DMS153 treated with DMSO at 0.1 percent for 48 hours (cell line): ENCODE measurements around the gene SEMA3C.

Experiments used
- DNase-seq: peaks from one replicate; lab custom pipeline; 2025; ENCODE audit not compliant: unreplicated experiment; lab: John Stamatoyannopoulos, UW

Gene SEMA3C

DNA sequence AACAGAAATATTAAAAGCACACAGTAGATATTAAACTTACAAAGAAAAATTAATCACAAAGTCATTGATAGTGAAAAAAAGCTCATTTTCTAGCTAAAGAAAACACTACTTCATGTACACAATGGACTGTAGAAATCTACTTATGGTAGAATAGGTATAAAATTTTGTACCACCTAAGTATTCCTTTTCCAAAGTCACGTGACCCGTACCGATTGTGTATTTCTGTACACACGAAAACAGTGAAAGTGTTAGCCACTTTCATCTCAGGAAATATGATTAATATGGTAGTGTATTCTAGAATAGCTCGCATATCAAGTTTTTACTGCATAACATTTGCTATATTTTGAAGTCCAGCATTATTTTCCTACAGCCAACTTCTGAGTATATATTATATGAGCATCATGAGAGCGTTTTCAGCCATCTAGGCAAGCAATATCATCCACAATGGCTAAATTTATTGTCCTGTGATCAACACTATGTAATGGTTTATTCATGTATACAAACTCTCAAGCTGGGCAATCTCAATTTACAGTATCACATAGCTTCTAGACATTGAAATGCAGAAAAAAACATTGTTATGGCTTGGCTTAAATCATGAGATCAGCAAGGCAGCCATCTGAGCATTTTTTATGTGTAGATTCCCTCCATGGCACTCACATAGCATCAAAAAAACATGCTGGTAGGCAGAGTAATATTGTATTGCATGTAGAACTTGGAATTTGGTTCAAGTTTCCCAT, 165.7 kb downstream of the SEMA3C start:
- no peak for DNase-seq

DNA sequence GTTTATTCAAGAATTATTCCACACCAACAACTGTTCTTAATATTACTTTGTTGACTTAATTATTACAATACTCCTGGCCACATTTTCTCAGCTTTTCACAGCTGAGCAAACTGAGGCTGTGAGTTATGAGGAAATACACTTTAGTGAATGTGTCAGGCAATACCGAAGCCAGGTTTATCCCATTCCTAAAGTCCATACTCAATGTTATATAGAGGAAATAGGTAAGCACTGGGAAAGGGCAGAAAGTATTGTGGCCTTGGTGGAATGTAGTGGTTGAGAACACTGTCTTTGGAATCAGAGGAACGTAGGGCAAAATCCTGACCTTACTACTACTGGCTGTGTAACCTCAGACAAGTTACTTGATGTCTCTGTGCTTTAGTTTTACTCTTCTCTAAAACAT, 169.6 kb downstream of the SEMA3C start:
- DNase-seq = no peak

DNA sequence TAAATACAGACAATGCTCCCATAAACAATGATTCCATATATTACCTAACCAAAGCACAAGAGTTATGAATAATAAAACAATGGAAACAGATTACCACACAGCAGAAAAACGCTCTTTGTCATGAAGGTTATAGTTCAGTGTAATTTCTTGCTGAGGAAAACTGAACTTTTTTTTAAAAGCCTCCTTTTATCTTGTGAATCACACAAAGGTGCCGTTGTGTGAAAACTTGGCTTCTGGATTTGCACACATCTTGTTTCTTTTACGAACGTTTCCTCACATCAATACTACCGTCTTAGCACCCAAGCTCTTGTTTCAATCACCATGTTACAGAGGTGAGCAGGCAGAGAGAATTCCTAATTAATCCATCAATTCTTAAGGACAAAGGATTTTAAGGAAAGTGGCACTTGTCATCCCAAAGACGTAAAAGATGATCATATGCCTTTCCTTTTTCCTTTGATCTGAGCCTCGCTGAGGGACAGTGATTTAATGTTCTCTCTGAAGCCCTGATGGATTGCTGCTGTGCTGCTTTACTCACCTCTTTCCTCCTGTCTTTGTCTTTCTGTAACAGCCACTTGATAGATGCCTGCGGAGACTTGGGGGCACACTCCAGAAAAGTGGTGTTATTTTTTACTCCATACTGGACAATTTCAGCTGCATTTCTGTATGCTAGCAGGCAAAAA, 170.3 kb downstream of the SEMA3C start:
- DNase-seq = no peak

DNA sequence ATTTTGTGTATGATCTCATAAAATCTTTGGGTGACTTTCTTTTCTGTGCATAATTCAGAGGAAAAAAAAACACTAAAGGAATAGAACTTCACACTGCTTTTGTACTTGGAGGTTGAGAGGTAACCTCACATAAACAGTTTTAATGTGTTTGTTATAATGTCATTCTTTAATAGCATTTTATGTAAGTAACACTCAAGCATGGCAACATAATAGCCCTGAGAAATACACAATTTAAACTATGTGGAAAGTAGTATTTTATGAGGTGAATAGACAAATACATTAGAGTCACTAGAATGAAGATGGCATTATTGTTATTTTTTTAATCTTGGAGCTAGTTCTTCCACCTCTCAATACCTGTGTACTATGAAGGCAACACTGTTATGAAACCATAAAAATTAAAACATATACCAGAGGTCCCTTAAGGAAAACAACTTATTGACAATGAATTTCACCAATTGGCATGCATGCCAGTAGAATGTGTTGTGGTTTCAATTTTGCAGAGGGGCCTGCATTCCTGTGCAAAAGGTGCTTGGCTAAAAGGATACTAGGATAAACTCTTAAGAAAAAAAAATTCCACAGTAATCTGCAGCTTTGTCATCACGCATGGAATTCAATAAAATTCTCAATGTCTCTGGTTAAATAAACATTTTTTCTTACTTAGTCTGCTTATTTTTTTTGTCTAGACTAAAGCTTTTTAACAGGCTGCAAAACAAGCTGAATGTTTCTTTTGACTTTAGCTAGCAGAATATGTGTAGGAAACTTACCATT, 177.9 kb downstream of the SEMA3C start:
- DNase-seq = no peak

DNA sequence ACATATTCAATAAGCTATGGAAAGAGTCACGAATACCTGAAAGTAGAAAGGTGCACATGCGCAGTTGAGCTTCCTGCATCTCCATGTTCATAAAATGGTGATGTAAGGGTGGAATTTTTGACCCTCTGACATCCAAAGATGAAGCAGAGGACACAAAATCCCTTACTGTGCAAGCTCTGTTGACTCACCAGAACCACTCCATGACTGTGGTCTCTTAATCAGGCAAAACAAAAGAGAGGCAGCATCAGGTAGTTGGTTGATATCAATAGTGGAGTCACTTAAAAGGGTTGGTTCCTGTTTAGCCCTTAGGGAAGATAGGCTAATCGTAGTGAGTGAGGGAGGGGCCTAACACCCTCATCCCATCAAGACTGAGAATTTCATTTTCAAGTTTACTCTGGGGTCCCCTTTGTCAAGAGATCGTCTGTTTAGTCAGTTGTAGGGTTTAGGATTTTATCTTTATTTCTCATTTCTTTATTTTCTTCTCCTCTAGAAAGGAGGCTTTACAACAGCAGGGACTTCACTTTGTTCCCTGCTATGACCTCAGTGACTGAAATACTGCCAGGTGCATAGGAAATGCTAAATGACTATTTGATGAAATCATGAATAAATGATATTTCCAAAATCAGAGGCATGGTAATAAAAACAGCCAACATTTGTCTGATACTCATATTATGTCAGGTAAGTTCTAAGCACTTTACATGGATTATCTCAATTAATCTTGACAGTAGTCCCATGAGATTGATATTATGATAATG, 182.3 kb downstream of the SEMA3C start:
- DNase-seq = no peak

DNA sequence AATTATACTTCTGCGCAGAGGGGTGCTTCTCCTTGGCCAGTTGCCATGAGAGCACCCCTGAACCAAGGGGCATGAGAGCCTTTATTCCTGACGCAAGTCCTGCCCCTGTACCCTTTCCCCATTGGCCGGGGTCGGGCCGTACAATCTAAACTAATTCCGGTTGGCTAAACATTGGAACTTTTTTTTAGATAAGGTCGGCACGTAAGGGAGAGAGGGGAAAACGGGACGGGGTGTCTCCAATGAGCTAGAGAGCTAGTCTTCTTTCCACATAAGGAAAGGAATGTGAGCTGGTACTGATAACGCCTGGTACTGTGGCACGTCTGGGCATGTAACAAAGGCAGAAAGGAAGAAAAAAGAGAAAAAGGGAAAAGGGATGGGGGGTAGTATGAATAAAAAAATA, 183.5 kb downstream of the SEMA3C start:
- DNase-seq = no peak

DNA sequence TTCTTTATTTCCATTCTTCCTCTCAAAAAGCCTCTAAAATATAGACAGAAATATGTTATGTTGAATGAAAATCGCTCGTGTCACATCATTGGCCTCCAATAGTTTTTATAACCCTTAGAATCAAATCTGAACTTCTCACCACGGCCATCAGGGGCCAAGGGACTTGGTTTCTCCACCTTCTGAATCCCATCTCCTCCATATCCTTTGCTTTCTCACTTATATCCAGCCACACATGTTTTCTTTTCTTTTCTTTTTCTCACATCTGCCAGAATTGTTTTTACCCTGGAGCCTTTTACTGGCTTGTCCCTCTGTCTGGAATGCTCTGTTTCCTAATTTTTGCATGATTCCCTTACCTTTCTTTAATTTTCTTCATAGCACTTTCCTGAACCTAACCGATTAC, 184.8 kb downstream of the SEMA3C start:
- no peak for DNase-seq

DNA sequence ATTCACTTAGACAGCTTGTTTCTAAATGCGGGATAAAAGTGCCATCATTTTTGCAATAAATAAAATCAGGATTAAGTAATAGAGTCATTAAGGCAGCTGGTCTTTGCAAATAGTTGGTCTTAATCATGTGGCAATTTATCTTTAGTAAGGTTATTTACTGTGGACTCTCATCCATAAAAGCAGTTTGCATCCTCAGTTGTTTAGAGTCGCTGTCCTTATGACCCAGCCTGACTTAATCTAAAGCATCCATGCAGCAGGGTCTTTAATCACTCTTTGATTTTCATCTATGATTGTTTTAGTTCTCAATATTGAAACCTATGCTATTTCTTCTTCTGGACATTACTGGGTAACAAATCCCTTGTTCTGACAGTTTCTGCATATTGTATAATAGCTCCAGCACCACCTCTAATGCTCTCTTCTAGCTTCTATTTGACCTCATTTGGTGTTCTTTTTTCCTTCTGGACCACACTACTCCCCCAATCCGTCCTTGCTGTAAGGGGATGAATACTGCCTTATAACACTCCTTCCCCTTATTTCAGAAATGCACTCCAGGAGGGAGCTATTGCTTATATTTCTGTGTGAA, 185.4 kb downstream of the SEMA3C start:
- no peak for DNase-seq

DNA sequence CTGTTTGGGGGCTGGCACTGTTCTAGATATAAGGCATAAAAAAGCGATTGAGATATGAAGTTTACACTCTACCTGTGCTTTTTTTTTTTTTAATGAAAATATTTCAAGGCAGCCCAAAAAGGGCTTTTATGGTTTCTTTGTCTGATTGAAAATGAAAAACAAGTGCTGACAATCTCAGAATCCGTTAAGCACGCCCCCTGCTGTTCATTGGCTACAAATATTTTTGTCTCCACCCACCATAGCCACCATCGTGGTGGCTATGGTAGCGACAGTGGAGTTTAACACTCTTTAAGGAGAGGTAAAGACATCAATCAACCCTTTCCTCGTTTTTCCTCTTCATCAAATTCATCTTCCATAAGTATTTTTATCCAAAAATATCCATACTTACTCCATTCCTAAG, 186.2 kb downstream of the SEMA3C start:
- DNase-seq = no peak

DNA sequence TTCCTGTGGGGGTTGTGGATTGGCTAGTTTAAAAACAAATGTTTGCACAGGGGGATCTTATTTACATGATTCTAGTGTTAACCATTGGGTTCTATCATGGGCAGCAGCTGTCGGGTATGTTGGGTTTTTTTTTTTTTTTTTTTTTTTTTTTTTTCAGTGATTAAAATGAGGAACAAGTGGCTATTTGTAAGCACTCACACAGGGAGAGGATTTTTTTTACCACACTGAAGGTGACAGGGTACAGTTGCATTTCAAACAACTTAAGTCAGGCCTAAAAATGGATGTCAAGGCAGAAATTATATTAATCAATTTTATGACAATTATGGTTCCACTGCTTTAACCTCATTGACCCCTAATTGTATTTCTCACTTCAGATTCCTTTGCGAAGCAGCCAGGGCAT, 187.6 kb downstream of the SEMA3C start:
- no peak for DNase-seq

DNA sequence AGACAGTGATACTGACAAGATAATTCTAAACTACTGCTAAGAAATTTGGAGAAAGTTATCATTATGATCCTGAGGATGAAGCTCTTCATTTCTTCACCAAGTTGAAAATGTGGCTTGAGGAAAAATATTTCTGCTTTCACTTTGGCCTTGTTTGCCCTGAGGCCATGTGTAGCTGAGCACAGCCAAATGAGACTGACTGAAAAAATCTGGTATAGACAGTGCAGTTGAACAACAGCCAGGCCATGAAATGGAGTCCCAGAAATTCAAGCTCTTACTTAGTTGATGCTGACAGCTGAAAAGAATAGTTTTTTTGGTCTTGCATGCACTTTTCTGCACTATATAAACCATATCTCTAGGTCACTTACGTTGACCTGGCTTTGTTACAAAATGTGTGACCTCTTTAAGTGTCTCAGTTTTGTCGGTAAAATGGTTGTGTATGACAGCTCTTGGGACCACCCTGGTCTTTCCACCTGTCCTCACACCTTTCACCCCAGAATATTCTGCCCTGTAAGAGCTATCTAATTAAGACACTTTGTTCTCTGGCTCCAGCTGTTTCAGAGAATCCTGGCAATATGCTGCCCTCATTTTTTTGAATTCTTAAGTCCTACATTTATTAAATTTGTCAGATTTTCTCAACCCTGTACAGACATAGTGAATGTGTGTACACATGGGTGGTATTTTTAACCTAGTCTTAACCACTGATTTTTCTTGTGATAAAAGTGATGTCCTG, 189.1 kb downstream of the SEMA3C start:
- DNase-seq = no peak

DNA sequence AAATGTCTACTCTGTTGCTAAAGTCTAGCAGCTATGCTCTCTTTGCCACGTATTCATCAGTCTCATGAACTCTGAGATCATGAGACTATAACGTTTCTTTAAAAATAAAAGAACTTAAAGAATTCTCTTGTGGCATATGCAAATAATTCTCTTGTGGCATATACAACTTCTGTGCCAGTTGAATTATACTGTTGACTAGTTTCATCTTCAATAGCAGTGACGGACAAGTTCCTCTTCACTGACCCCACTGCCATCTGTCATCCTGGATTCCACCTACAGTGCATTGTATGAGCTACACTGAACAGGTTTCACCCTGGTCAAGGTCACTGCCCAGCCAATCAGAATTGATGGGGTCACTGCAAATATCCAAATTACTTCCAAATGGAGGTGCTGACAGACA, 192.2 kb downstream of the SEMA3C start:
- no peak for DNase-seq

DNA sequence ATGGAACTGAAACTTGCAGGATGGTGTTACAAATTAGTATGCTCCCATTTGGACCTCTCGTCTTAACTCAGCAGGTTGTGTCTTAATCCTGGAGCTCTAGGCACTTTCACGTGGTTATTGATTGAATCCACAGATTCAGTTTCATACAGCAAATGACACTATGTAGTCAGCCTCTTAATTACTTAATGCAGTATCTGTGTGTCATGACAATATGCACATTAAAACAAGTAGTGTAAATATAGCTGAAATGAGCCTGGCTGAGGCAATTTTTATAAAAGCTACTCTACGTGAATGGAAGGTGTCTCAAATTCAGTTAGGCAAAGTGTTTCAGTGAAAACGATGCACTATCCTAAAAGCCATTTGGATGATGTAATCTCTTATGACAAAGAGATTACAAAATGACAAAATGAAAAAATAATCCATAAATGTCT, 193.7 kb downstream of the SEMA3C start:
- no peak for DNase-seq

DNA sequence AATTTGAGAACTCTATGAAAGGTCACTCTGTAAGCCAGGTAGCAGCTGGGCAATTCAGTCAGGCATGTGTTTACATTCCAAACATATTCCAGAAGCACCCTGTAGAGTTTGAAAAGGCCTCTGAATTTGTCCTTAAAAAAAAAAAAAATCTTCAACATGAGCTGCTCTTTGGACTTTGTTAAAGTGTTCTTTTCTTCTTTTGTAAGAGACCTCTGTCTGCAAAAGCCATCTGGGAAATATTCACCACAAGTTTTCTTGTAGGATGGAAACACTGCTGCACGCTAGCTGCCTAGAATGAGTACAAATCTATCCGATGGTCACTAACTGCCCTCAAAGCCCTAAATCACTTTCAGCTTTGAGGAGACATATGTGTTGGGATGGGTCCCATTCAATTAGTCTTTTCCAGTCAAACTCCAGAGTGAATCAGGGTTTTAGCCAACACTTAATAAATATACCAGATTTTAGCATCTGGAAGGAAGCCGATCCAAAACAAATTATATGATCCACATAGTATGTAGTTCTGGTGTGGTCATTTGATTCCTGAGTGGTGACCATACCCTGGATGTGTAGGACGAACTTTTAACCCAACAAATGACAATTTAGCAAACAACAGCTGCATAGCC, 194.5 kb downstream of the SEMA3C start:
- no peak for DNase-seq

DNA sequence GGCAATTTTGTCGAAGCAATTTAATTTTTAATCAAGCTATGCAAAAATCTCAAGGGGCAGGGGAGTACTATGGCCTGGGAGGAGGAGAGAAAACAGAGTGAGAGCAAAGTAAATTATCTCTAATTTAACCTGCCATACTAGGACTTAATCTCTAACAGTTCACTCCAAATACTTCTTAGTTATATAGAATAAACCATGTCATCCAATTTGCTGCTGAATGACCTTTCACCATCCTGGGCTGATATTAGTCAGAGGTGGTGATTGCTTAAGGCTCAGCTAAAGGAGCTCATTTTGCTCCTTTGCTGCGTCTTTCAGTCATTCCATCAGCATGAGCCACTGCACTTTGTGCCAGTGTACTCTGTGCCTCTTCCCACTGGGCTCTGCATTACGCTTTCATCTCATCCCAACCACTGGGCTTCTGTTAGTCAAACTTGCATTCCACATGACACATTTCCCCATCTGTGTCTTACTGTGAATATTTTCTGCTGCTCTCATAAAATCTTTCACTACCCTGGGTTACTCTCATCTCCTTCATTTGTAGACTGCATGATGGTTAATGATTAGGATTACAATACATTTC, 196.1 kb downstream of the SEMA3C start:
- no peak for DNase-seq

DNA sequence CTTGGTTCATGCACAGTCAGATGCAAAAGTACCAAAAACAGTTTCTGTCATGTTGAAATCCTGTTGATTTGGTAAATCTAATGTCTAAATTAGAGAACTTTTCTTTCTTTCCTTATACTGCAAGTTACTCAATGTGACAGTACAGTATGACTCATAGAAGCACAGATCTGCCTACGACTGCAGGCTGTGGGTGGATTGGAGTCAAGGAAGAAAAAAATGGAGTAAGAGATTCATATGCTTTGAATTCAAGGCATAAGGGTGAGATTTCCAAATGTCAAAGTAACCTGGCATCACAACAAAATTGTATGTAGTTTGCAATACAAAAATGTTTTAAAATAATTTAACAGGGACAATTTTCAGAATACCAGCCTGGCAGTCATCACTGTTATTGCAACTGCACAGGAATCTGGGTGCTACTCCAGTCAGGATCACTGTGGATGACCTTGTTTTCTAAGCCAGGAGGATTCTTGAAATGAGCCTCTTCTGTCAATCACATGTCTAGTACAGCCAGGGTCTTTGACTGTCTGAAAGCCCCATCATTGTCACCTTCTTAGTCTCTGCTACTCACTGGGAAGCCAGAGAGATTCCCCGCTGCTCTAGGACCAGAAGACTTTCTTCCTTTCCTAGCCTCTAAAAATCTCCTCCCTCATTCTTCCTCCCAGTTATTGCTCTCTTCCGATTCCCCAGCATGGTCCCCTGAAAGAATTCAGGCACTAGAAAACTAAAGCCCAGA, 196.8 kb downstream of the SEMA3C start:
- no peak for DNase-seq

DNA sequence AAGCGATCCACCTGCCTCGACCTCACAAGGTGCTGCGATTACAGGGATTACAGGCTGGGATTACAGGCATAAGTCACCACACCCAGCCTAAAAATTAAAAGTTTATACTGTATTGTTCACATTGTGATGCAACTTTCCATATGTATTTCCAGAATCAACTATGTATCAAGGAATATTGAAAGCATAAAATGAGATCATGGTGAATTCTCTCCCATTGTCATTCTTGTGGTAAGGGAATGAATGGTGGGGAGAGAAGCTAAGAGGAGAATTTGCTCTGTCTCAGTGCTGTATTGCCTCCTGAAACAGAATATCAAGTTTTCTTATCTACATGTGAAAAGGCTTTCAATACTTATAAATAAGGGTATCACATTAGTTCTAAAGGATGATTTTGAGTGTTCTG, 198.7 kb downstream of the SEMA3C start:
- no peak for DNase-seq

DNA sequence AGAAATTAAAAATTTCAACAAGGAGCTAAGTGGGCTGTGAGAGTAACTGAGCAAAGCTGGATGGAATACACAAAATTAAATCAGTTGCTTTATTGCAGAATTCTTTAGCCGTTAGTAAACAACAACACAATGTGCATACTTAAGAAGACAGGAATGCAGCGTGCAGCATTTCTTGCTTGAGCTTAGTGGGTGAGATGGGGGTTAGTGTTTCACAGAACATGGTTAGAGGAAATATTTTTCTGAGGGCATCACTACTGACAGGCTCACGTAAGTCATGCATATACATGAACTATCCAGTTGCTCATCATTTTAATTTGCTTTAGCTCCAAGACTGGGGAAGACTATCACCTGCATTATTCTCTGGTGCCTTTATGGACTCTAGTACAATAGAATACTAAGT, 199.6 kb downstream of the SEMA3C start:
- no peak for DNase-seq

DNA sequence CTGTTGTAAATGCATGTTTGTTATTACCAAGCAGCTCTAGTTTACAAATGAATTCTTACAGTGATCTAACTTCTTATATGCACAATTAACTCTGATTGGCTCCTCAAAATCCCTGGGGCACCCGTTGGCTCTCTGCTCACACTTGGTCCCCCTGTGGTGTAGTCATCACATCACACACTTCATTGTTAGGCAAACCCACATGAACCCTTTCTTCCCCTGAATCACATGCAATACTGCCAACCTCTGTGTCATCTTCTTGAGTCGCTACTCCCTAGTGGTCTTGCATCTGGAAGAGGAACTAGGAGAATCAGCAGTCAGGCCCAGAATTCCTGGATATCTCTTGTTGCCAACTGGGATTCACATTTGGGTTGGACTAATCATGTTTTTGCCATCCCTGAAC, 207.3 kb downstream of the SEMA3C start:
- DNase-seq = no peak
